Fibroblast of lung (primary cell): ENCODE measurements around the gene NDUFAF2.

Source experiments
- EZH2 ChIP-seq: IDR thresholded peaks from 2 replicates; pipeline ENCODE4 v1.5.1; 2012; ENCODE audit warnings: low read length, control low read depth, mild to moderate bottlenecking; ENCODE audit errors: missing control alignments
- TF ChIP-seq, protein P1 (sequence below), 2 donors: IDR thresholded peaks in 1 of 2; conservative IDR thresholded peaks in 1 of 2; 1 replicate in 1 of 2; 2 replicates in 1 of 2; pipeline ENCODE4 v1.5.1; 2011 to 2012; ENCODE audit warnings: low read length in 2 of 2, control low read depth in 1 of 2, inconsistent platforms in 1 of 2, low read depth in 1 of 2, mild to moderate bottlenecking in 1 of 2

GRCh38 chr5:61052882-61053281, 107.9 kb downstream of the NDUFAF2 start:
- TF ChIP-seq, protein P1, sequence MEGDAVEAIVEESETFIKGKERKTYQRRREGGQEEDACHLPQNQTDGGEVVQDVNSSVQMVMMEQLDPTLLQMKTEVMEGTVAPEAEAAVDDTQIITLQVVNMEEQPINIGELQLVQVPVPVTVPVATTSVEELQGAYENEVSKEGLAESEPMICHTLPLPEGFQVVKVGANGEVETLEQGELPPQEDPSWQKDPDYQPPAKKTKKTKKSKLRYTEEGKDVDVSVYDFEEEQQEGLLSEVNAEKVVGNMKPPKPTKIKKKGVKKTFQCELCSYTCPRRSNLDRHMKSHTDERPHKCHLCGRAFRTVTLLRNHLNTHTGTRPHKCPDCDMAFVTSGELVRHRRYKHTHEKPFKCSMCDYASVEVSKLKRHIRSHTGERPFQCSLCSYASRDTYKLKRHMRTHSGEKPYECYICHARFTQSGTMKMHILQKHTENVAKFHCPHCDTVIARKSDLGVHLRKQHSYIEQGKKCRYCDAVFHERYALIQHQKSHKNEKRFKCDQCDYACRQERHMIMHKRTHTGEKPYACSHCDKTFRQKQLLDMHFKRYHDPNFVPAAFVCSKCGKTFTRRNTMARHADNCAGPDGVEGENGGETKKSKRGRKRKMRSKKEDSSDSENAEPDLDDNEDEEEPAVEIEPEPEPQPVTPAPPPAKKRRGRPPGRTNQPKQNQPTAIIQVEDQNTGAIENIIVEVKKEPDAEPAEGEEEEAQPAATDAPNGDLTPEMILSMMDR (conservative IDR thresholded peaks at IDR 0.05 in 1 of 2, IDR thresholded peaks at IDR 0.05 in 1 of 2; ENCODE audit: low read depth in 1 of 2, low read length in 2 of 2) = no peak
- TF ChIP-seq EZH2 = no peak
